ENCODE measurements around the gene TRIM25.

Gene TRIM25

GRCh38 chr17:56926270-56926669 lies 12.4 kb upstream of the TRIM25 start:
- no peak for DNase-seq

- DNase-seq, result no peak
Observed at GRCh38 chr17:56925088-56925487, 11.2 kb upstream of the TRIM25 start.

GRCh38 chr17:56919717-56920116 lies 5.9 kb upstream of the TRIM25 start:
- DNase-seq, result no peak

GRCh38 chr17:56918916-56919315 lies 5.1 kb upstream of the TRIM25 start:
- peak; percentile 19 to 43 for DNase-seq

GRCh38 chr17:56917559-56918296 lies 3.9 kb upstream of the TRIM25 start:
- no peak for DNase-seq

GRCh38 chr17:56914581-56915273 lies 878 bp upstream of the TRIM25 start:
- no peak for DNase-seq

- DNase-seq, result no peak
Observed at GRCh38 chr17:56913353-56913866, 439 bp downstream of the TRIM25 start.

- DNase-seq, result no peak
Observed at GRCh38 chr17:56913000-56913311, 893 bp downstream of the TRIM25 start.

GRCh38 chr17:56912105-56912999 lies 1.5 kb downstream of the TRIM25 start:
- DNase-seq, result no peak

- DNase-seq, result no peak
Observed at GRCh38 chr17:56910509-56911235, 3.2 kb downstream of the TRIM25 start.

GRCh38 chr17:56909742-56910508 lies 3.9 kb downstream of the TRIM25 start:
- no peak for DNase-seq

GRCh38 chr17:56908001-56908542 lies 5.8 kb downstream of the TRIM25 start:
- DNase-seq, result peak; percentile 26 to 75

GRCh38 chr17:56903560-56903959 lies 10.3 kb downstream of the TRIM25 start:
- no peak for DNase-seq

- no peak for DNase-seq
Observed at GRCh38 chr17:56902348-56902747, 11.5 kb downstream of the TRIM25 start.

- no peak for DNase-seq
Observed at GRCh38 chr17:56899403-56899802, 14.4 kb downstream of the TRIM25 start.

- DNase-seq, result no peak
Observed at GRCh38 chr17:56898874-56899273, 15.0 kb downstream of the TRIM25 start.

- no peak for DNase-seq
Observed at GRCh38 chr17:56897646-56898424, 16.0 kb downstream of the TRIM25 start.

- no peak for DNase-seq
Observed at GRCh38 chr17:56896968-56897359, 16.9 kb downstream of the TRIM25 start.

- DNase-seq, result no peak
Observed at GRCh38 chr17:56896217-56896967, 17.5 kb downstream of the TRIM25 start.

- DNase-seq, result no peak
Observed at GRCh38 chr17:56894859-56895455, 18.9 kb downstream of the TRIM25 start.

All from CD4-positive, alpha-beta T cell treated with Interleukin-4 for 1 hour (primary cell).